Lower leg skin (tissue), 3 donors: Measurements from ENCODE around the gene CAPN2.

ENCODE experiments used
- CTCF ChIP-seq, 3 donors: fragments of 450-650 bp; IDR thresholded peaks; one replicate each; pipeline ENCODE4 v1.5.1; 2016; ENCODE audit warnings: antibody characterized with exemption in 3 of 3, mild to moderate bottlenecking in 3 of 3, moderate library complexity in 2 of 3
- POLR2A ChIP-seq, 2 donors: fragments of 450-650 bp; IDR thresholded peaks; one replicate each; pipeline ENCODE4 v1.6.1; 2016 to 2017; ENCODE audit warnings: antibody characterized with exemption in 2 of 2, mild to moderate bottlenecking in 1 of 2, moderate library complexity in 1 of 2

DNA sequence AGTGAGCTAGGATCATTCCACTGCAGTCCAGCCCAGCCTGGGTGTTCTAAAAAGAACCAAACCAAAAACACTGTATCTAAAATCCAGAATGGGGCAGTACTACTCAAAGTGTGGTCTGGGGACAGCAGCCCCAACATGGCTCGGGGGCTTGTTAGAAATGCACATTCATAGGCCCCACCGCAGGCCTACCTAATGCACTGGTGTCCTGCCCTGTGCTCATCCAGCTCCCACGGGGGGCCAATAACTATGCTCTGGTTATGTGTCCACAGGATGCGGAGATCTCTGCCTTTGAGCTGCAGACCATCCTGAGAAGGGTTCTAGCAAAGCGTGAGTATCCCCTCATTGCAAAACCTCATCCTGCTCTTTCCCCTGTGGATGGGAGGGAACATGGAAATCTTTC lies 51.5 kb downstream of the CAPN2 start:
- TF ChIP-seq CTCF (IDR thresholded peaks at IDR 0.05) (no peak), POLR2A (IDR thresholded peaks at IDR 0.05) (no peak)
